CD4-positive, alpha-beta T cell (primary cell): ENCODE data around the gene NCKAP1. TPM values are rescaled to one million over a fixed set of nuclear protein-coding genes. Genes with fewer than 3 reads are reported as not detected.

Experiments
- ATAC-seq: fragments of 200-7000 bp; cut with Tn5 transposase; one replicate; pipeline ENCODE4 v1.10.0; 2022; ENCODE audit warnings: mild to moderate bottlenecking; ENCODE audit not compliant: poor library complexity
- CTCF ChIA-PET: fragments of 350-600 bp; sonication (Branson Sonifier 250); formaldehyde crosslinking; loops from one replicate; lab custom pipeline; 2021; ENCODE audit warnings: antibody characterized with exemption, inconsistent platforms; lab: Charles Lee
- POLR2A ChIA-PET: fragments of 350-600 bp; sonication (Branson Sonifier 250); formaldehyde crosslinking; loops from one replicate; lab custom pipeline; 2021; ENCODE audit warnings: antibody characterized with exemption, inconsistent platforms; lab: Charles Lee
- DNase-seq, 14 experiments: peaks; one replicate each; pipeline ENCODE4 v3.0.0-alpha.2; 2013 to 2020; ENCODE audit warnings: mixed read lengths in 2 of 14
- H3K27ac ChIP-seq, 2 donors: one replicate each; pipeline versions ENCODE4 v1.5.1 to v1.7.0; 2013; ENCODE audit warnings: low read length in 2 of 2, low read depth in 1 of 2, mild to moderate bottlenecking in 1 of 2
- H3K27me3 ChIP-seq, 2 experiments: 1 replicate in 1 of 2; 2 replicates in 1 of 2; pipeline versions ENCODE4 v1.6.1 to v1.7.0; 2013; ENCODE audit warnings: low read length in 2 of 2, control low read depth in 1 of 2, mild to moderate bottlenecking in 1 of 2, moderate library complexity in 1 of 2; ENCODE audit not compliant: insufficient read depth in 2 of 2, control insufficient read depth in 1 of 2
- H3K36me3 ChIP-seq: one replicate; pipeline ENCODE4 v1.6.1; 2013; ENCODE audit warnings: low read length, control low read depth; ENCODE audit not compliant: insufficient read depth
- H3K4me1 ChIP-seq: one replicate; pipeline ENCODE4 v1.6.1; 2013; ENCODE audit warnings: low read length, control low read depth; ENCODE audit not compliant: insufficient read depth
- H3K4me3 ChIP-seq: one replicate; pipeline ENCODE4 v1.5.1; 2013; ENCODE audit warnings: mild to moderate bottlenecking, low read length, moderate library complexity
- H3K9me3 ChIP-seq, 2 experiments: 1 replicate in 1 of 2; 2 replicates in 1 of 2; pipeline versions ENCODE4 v1.6.1 to v1.7.0; 2013; ENCODE audit warnings: low read length in 2 of 2, mild to moderate bottlenecking in 2 of 2, control low read depth in 1 of 2, moderate library complexity in 1 of 2; ENCODE audit not compliant: control insufficient read depth in 1 of 2, insufficient read depth in 1 of 2
- H3K27ac Mint-ChIP-seq: one replicate; pipeline ENCODE4 v1.8.0; 2020; ENCODE audit warnings: mixed read lengths
- H3K27me3 Mint-ChIP-seq: one replicate; pipeline ENCODE4 v1.8.0; 2021; ENCODE audit warnings: mixed read lengths
- H3K36me3 Mint-ChIP-seq: one replicate; pipeline ENCODE4 v1.8.0; 2021; ENCODE audit warnings: low read depth, mixed read lengths
- H3K4me1 Mint-ChIP-seq: one replicate; pipeline ENCODE4 v1.8.0; 2021; ENCODE audit warnings: low read depth, mixed read lengths
- H3K4me3 Mint-ChIP-seq: one replicate; pipeline ENCODE4 v1.8.0; 2020; ENCODE audit warnings: mild to moderate bottlenecking, mixed read lengths
- H3K9me3 Mint-ChIP-seq: one replicate; pipeline ENCODE4 v1.8.0; 2020; ENCODE audit warnings: mixed read lengths
- CTCF ChIP-seq: fragments of 200-600 bp; IDR thresholded peaks from one replicate; pipeline ENCODE4 v1.8.0; 2022; ENCODE audit warnings: antibody characterized with exemption, mild to moderate bottlenecking
- intact Hi-C, 2 experiments: fragments of 100-400 bp; cut with DNase I in 1 of 2; cut with micrococcal nuclease in 1 of 2; formaldehyde crosslinking; loops; one replicate each; pipeline versions ENCODE4 v1.15.1 to v1.9.0; 2023 to 2025; cut with DNase I, micrococcal nuclease
- polyA plus RNA-seq, 2 donors: library from polyadenylated mRNA; unstranded; fragments of 120-200 nt; gene quantifications; one replicate each; pipeline ENCODE4 v1.2.1, GENCODE V29; 2013
- total RNA-seq, 174 experiments: library from RNA in 2 of 174; stranded (reverse) in 2 of 174; gene quantifications; one replicate each; pipeline ENCODE4 v1.2.3 and lab custom pipeline; 2021 to 2026

Gene NCKAP1
- total RNA-seq (1 to 10 TPM; 2.4 to 2.5 TPM), total RNA-seq (lab: John Stamatoyannopoulos, UW) (3.5 to 61.6 (median 22.0) reads per million in 172 experiments)
- polyA plus RNA-seq (2013, experiment 1 of 2): 3.0 TPM
- 4.6 TPM for polyA plus RNA-seq (2013, experiment 2 of 2)

DNA sequence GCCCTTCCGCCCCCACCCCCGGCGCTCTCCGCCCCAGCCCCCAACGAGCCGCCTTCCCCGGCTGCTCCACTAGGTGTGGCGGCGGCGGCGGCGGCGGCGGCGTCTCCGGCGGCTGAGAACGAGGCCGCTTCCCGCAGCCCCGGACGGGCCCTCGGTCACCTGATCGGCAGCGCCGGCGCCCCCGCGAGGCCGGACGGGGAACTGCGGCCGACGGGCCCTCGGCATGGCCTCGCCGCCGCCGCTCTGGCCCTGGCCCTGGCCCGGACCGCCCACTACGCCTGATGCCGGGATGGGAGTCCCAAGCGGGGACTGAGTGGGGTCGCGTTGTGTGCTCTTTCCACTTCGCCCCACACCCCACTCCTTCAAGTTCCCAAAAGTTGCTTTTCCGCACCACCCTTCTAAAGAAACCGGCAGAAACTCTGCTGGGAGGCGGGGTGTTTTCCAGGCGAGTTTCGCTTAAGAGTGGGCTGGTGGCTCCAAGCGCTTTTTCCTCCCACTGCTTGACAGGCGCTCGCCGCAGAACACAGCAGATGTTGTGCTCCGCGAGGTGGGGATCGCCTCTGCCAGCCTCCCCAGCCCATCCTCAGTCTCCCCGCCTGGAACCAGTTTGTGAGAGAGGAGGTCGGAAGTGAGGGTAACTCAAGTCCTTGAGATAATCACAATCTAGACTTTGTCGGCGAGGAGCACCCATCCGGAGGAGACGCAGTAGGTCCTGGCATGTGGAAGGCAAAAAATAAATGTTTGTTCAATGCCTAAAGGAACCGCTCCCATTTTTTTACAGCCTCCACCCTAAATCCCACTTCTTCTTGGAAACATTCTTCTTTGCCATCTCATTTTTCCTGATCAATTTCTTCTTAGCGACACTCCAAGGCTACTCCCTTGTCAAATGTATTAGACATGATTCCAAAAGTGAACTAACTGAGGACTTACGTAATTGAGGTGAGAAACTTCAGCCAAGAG, at the start of gene NCKAP1:
NCKAP1 (minus strand) TSS at position 117 of the 960 bp plus-strand sequence. CDS start 358 bp downstream, outside the sequence.
- H3K9me3 Mint-ChIP-seq: no peaks in the 10 kb centered on the region
- H3K27ac ChIP-seq: no peak within 1 kb of the TSS
- H3K4me1 Mint-ChIP-seq: peaks cover 39% of the 10 kb centered on the region
- DNase-seq (peak; percentile 63 to 91 (median 81)), ATAC-seq (peak; percentile 85)
- CTCF ChIA-PET: interaction anchor here (1.3 kb wide), 1 partner anchor 39 kb away, joined by 3 read pairs; no protein-coding TSS in a partner anchor
- no peaks in the 10 kb centered on the region for H3K9me3 ChIP-seq
- peak within 1 kb of the TSS; percentile 65 for H3K4me3 ChIP-seq
- no peaks in the 10 kb centered on the region for H3K36me3 ChIP-seq
- H3K4me1 ChIP-seq: peaks cover 15% of the 10 kb centered on the region
- peaks cover 3 to 55% of the 10 kb centered on the region in 2 experiments for H3K27me3 ChIP-seq
- peak; percentile 64 for TF ChIP-seq CTCF
- POLR2A ChIA-PET: interaction anchor here (1.3 kb wide), 1 partner anchor 84 kb away, joined by 5 read pairs; no protein-coding TSS in a partner anchor
- H3K4me3 Mint-ChIP-seq: peak within 1 kb of the TSS; percentile 91
- intact Hi-C loops: loop anchor here (2.0 to 5.0 kb wide), 4 partner anchors 84 to 1731 kb away; partner anchors contain the start of gene DNAJC10 (in 2 of the 2)
- no peaks in the 10 kb centered on the region for H3K36me3 Mint-ChIP-seq
- peaks cover 32% of the 10 kb centered on the region for H3K27me3 Mint-ChIP-seq
- H3K27ac Mint-ChIP-seq: peak within 1 kb of the TSS; percentile 40

- POLR2A ChIA-PET: no interaction called here
- no peak for TF ChIP-seq CTCF
- Histone ChIP-seq H3K27me3 (no peaks in the 10 kb centered on the region), H3K9me3 (no peaks in the 10 kb centered on the region), H3K4me3 (no peak overlapping the region), H3K27ac (no peak overlapping the region), H3K4me1 (peaks cover 6% of the 10 kb centered on the region), H3K36me3 (no peaks in the 10 kb centered on the region)
- DNase-seq (no peak), ATAC-seq (no peak)
- Mint-ChIP-seq H3K4me1 (peaks cover 13% of the 10 kb centered on the region), H3K9me3 (no peaks in the 10 kb centered on the region), H3K4me3 (no peak overlapping the region), H3K36me3 (peaks cover 10% of the 10 kb centered on the region), H3K27me3 (no peaks in the 10 kb centered on the region), H3K27ac (no peak overlapping the region)
- CTCF ChIA-PET: no interaction called here
- intact Hi-C loops: loop anchor here in 1 of 2 experiments (5.0 kb wide), 1 partner anchor 370 kb away; no protein-coding TSS in a partner anchor
Measured at GRCh38 chr2:183081911-183082310, 43.7 kb upstream of the NCKAP1 start.

- H3K36me3 ChIP-seq: no peaks in the 10 kb centered on the region
- Mint-ChIP-seq H3K36me3 (peaks cover 10% of the 10 kb centered on the region), H3K4me3 (peak overlapping the region; percentile 93), H3K27ac (peak overlapping the region; percentile 64), H3K27me3 (no peaks in the 10 kb centered on the region), H3K4me1 (peaks cover 13% of the 10 kb centered on the region), H3K9me3 (no peaks in the 10 kb centered on the region)
- CTCF ChIA-PET: interaction anchor here (1.0 kb wide), 1 partner anchor 42 kb away, joined by 3 read pairs; no protein-coding TSS in a partner anchor
- peak in 2 of 14 experiments; percentile 23 for DNase-seq
- H3K9me3 ChIP-seq: no peaks in the 10 kb centered on the region
- POLR2A ChIA-PET: interaction anchor here (0.9 to 3.7 kb wide), 4 partner anchors 9 to 45 kb away, joined by 3 to 21 read pairs (median 4); partner anchors contain the start of gene NUP35
- peaks cover 6% of the 10 kb centered on the region for H3K4me1 ChIP-seq
- no peak overlapping the region for H3K27ac ChIP-seq
- ATAC-seq: peak; percentile 60
- H3K27me3 ChIP-seq: no peaks in the 10 kb centered on the region
- TF ChIP-seq CTCF: no peak
- intact Hi-C loops: loop anchor here in 1 of 2 experiments (5.0 kb wide), 1 partner anchor 43 kb away; the partner anchor contains the start of gene NUP35
- H3K4me3 ChIP-seq: peak overlapping the region; percentile 76
Measured at GRCh38 chr2:183079139-183079775, 41.0 kb upstream of the NCKAP1 start.
